Gastroesophageal sphincter (tissue), 3 donors: ENCODE data around the gene BLOC1S4.

Experiments
- CTCF ChIP-seq, 4 experiments: fragments of 200-600 bp in 2 of 4; fragments of 450-650 bp in 2 of 4; sonication (generic) in 1 of 4; IDR thresholded peaks; one replicate each; pipeline ENCODE4 v1.5.1; 2017 to 2019; ENCODE audit warnings: antibody characterized with exemption in 4 of 4, mild to moderate bottlenecking in 2 of 4, moderate library complexity in 2 of 4
- EP300 ChIP-seq: sonication (generic); formaldehyde crosslinking; IDR thresholded peaks from one replicate; pipeline ENCODE4 v1.6.1; 2017; ENCODE audit warnings: antibody characterized with exemption, mild to moderate bottlenecking
- POLR2A ChIP-seq, 2 donors: fragments of 450-650 bp; IDR thresholded peaks; one replicate each; pipeline ENCODE4 v1.6.1; 2017; ENCODE audit warnings: antibody characterized with exemption in 2 of 2, mild to moderate bottlenecking in 2 of 2, moderate library complexity in 1 of 2

GRCh38 chr4:6716018-6716911 is at the start of gene BLOC1S4:
- TF ChIP-seq POLR2A (IDR thresholded peaks at IDR 0.05) = peak; percentile 90 to 91
- TF ChIP-seq EP300 = no peak
- TF ChIP-seq CTCF (IDR thresholded peaks at IDR 0.05) = peak in 3 of 4 experiments; percentile 21 to 40 (median 35)
